Breast epithelium (tissue), 4 donors: ENCODE data around the gene HOXD13. TPM values are rescaled to one million over a fixed set of nuclear protein-coding genes. Genes with fewer than 3 reads are reported as not detected.

Experiments used
- DNase-seq, 2 donors: peaks; one replicate each; pipeline ENCODE4 v3.0.0-alpha.2; 2019; ENCODE audit warnings: low spot score in 2 of 2
- H3K27ac ChIP-seq, 2 donors: fragments of 200-600 bp; sonication (generic) in 1 of 2; one replicate each; pipeline ENCODE4 v1.5.1; 2016 to 2019; ENCODE audit warnings: mild to moderate bottlenecking in 1 of 2
- H3K27me3 ChIP-seq, 2 donors: fragments of 200-600 bp; sonication (generic) in 1 of 2; one replicate each; pipeline versions ENCODE4 v1.5.1 to v1.6.0; 2017 to 2019; ENCODE audit warnings: control low read depth in 1 of 2, mild to moderate bottlenecking in 1 of 2
- H3K36me3 ChIP-seq: fragments of 200-600 bp; one replicate; pipeline ENCODE4 v1.5.1; 2019
- H3K4me1 ChIP-seq, 2 donors: fragments of 200-600 bp; sonication (generic); one replicate each; pipeline ENCODE4 v1.5.1; 2016 to 2019; ENCODE audit warnings: control low read depth in 1 of 2
- H3K4me3 ChIP-seq, 3 donors: fragments of 200-600 bp; sonication (generic); 1 replicate in 2 of 3; 2 replicates in 1 of 3; pipeline ENCODE4 v1.5.1; 2016 to 2019; ENCODE audit warnings: mild to moderate bottlenecking in 3 of 3, moderate library complexity in 2 of 3
- H3K9me3 ChIP-seq, 2 donors: fragments of 200-600 bp; sonication (generic) in 1 of 2; one replicate each; pipeline ENCODE4 v1.5.1; 2016 to 2019; ENCODE audit warnings: control low read depth in 1 of 2
- CTCF ChIP-seq, 3 donors: fragments of 450-650 bp; IDR thresholded peaks; one replicate each; pipeline ENCODE4 v1.5.1; 2016 to 2017; ENCODE audit warnings: antibody characterized with exemption in 3 of 3, mild to moderate bottlenecking in 3 of 3, moderate library complexity in 3 of 3
- POLR2A ChIP-seq: fragments of 450-650 bp; IDR thresholded peaks from one replicate; pipeline ENCODE4 v1.6.1; 2016; ENCODE audit warnings: antibody characterized with exemption, mild to moderate bottlenecking, moderate library complexity
- POLR2AphosphoS5 ChIP-seq, 3 donors: sonication (generic); formaldehyde crosslinking; IDR thresholded peaks; one replicate each; pipeline ENCODE4 v1.6.1; 2017; ENCODE audit warnings: antibody characterized with exemption in 3 of 3
- intact Hi-C: fragments of 100-400 bp; cut with DNase I; formaldehyde crosslinking; loops from one replicate; pipeline ENCODE4 v1.15.1; 2023; ENCODE audit warnings: low total_unique reads
- total RNA-seq, 3 donors: library from RNA; depleted of rRNA; stranded (reverse); fragments of >200 nt; gene quantifications; one replicate each; pipeline ENCODE4 v1.1.0, GENCODE V29; 2016

The HOXD13 gene
- total RNA-seq, 3 donors from 2014 or later: not detected

GRCh38 chr2:176081376-176081836 is 11.1 kb upstream of the HOXD13 start:
- intact Hi-C loops: loop anchor here (10.0 kb wide), 1 partner anchor 397 kb away; no protein-coding TSS in a partner anchor
- Histone ChIP-seq H3K9me3 (peaks cover 0 to 15% of the 10 kb centered on the region in 2 donors), H3K27me3 (peaks cover 6 to 98% of the 10 kb centered on the region in 2 donors), H3K27ac (no peak overlapping the region), H3K4me1 (no peaks in the 10 kb centered on the region), H3K36me3 (no peaks in the 10 kb centered on the region), H3K4me3 (no peak overlapping the region)
- no peak for DNase-seq
- TF ChIP-seq POLR2A: no peak
- TF ChIP-seq CTCF (IDR thresholded peaks at IDR 0.05): no peak
- no peak for TF ChIP-seq POLR2AphosphoS5 (IDR thresholded peaks at IDR 0.05)

GRCh38 chr2:176081837-176082524 is 10.5 kb upstream of the HOXD13 start:
- no peaks in the 10 kb centered on the region for H3K4me1 ChIP-seq
- H3K4me3 ChIP-seq: peak overlapping the region in 1 of 3 donors; percentile 22
- intact Hi-C loops: loop anchor here (10.0 kb wide), 1 partner anchor 397 kb away; no protein-coding TSS in a partner anchor
- peaks cover 0 to 15% of the 10 kb centered on the region in 2 donors for H3K9me3 ChIP-seq
- peaks cover 6 to 98% of the 10 kb centered on the region in 2 donors for H3K27me3 ChIP-seq
- DNase-seq: no peak
- no peak overlapping the region for H3K27ac ChIP-seq
- no peaks in the 10 kb centered on the region for H3K36me3 ChIP-seq
- TF ChIP-seq POLR2A: no peak
- TF ChIP-seq POLR2AphosphoS5 (IDR thresholded peaks at IDR 0.05): no peak
- no peak for TF ChIP-seq CTCF (IDR thresholded peaks at IDR 0.05)

GRCh38 chr2:176082525-176082823 is 10.0 kb upstream of the HOXD13 start:
- TF ChIP-seq CTCF (IDR thresholded peaks at IDR 0.05) (no peak), POLR2A (no peak), POLR2AphosphoS5 (IDR thresholded peaks at IDR 0.05) (no peak)
- Histone ChIP-seq H3K4me1 (no peaks in the 10 kb centered on the region), H3K36me3 (no peaks in the 10 kb centered on the region), H3K27ac (no peak overlapping the region), H3K9me3 (peaks cover 0 to 15% of the 10 kb centered on the region in 2 donors), H3K27me3 (peaks cover 6 to 98% of the 10 kb centered on the region in 2 donors), H3K4me3 (no peak overlapping the region)
- DNase-seq: no peak
- intact Hi-C loops: loop anchor here (10.0 kb wide), 1 partner anchor 398 kb away; no protein-coding TSS in a partner anchor

DNA sequence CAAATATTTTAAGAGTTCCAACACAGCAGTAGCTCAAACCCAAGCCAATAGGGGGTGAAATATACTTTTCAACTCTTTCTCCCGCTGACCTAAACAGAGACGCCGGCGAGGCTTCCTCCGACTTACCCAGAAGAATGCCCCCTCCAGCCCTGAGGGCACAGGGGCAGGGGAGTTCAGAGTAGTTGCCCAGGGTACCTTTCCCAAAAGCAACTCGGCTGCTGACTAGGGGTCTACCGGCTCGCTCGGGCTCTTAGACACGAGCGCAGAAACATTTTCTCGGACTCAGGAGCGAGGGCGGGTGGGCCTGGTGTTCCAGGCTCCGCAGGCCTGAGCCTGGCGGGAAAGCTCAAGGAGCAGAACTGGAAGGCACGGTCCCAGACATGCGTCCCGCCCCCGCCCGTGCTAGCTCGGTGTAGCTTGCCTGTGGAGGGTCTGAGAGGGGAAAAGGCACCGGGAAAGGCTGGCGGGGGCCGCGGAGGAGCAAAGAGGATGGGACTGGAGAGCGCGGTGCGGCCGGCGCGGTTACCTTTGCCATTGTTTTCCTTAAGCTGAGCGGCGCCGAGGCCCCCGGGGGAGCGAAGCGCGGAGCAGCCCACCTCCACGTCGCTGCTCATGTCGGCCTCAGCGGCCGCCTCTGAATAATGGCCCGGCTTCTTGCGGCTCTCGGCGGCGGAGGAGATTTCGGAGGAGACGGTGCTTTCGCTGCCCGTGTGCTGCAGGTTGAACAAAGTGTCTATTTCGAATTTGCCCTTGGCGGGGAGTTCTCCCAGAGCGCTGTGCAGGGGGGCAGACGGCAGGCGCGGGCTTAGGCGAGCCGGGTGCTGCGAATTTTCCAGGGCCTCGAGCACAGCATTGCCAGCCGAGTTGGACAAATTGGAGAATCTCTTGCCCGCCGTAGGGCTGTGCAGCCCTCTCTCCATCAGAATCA is 9.4 kb upstream of the HOXD13 start:
- Histone ChIP-seq H3K4me1 (no peaks in the 10 kb centered on the region), H3K36me3 (no peaks in the 10 kb centered on the region), H3K9me3 (peaks cover 0 to 15% of the 10 kb centered on the region in 2 donors), H3K4me3 (peak overlapping the region in 1 of 3 donors; percentile 29), H3K27me3 (peaks cover 6 to 98% of the 10 kb centered on the region in 2 donors), H3K27ac (no peak overlapping the region)
- TF ChIP-seq POLR2AphosphoS5 (IDR thresholded peaks at IDR 0.05): no peak
- TF ChIP-seq CTCF (IDR thresholded peaks at IDR 0.05): no peak
- no peak for TF ChIP-seq POLR2A
- no peak for DNase-seq
- intact Hi-C loops: loop anchor here (10.0 kb wide), 1 partner anchor 398 kb away; no protein-coding TSS in a partner anchor
